ENCODE measurements around the gene SPATS2L.

SPATS2L gene

DNA sequence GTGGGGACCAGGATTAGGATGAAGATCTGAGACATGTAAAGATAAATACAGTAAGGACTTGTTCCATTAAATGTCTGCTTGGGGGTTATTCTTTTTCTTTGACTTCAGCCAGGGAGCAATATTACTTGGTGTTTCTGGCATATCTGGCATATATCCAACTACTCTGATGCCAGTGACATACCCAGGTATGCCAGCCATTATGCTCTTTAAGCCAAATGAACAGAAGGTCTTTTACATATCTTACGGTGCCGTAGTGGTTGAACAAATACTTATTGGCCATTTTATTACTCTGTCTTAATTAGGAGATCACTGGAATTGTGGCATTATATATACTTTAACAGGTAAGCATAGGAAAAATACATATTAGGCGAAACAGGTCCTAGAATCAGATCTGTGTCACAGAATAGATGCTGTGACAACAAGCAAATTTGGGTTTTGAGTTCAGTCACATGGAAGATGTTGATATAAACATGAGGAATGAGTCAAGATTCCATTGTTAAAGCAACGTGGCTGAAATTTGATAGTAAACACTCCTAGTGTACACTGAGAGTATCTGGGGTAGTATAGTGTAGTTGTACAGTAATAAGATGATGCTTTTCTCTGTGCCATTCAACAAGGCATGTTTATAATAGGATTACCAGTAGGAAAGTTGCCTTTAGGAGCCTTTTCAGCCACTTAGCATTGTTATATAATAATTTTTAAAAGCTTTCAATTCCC is 140.8 kb downstream of the SPATS2L start:
- TF ChIP-seq FOXM1 (IDR thresholded peaks at IDR 0.05; ENCODE audit: borderline replicate concordance, low read depth) = no peak
- no peak for TF ChIP-seq ZBTB7A (IDR thresholded peaks at IDR 0.05; ENCODE audit: low read depth)
- no peak for TF ChIP-seq TCF12 (IDR thresholded peaks at IDR 0.05; ENCODE audit: low read depth)
- TF ChIP-seq RAD21 (IDR thresholded peaks at IDR 0.05; ENCODE audit: low read depth) = no peak
- TF ChIP-seq CREB1 (IDR thresholded peaks at IDR 0.05; ENCODE audit: low read depth) = no peak
- no peak for TF ChIP-seq EGR1 (IDR thresholded peaks at IDR 0.05)
- TF ChIP-seq, protein P1, sequence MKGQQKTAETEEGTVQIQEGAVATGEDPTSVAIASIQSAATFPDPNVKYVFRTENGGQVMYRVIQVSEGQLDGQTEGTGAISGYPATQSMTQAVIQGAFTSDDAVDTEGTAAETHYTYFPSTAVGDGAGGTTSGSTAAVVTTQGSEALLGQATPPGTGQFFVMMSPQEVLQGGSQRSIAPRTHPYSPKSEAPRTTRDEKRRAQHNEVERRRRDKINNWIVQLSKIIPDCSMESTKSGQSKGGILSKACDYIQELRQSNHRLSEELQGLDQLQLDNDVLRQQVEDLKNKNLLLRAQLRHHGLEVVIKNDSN (IDR thresholded peaks at IDR 0.05) = no peak
- TF ChIP-seq YY1 (IDR thresholded peaks at IDR 0.05; ENCODE audit: low read depth) = no peak
- TF ChIP-seq, protein P2, sequence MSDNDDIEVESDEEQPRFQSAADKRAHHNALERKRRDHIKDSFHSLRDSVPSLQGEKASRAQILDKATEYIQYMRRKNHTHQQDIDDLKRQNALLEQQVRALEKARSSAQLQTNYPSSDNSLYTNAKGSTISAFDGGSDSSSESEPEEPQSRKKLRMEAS (IDR thresholded peaks at IDR 0.05) = no peak
- no peak for TF ChIP-seq TAF1 (IDR thresholded peaks at IDR 0.05; ENCODE audit: low read depth)
- TF ChIP-seq CEBPB (IDR thresholded peaks at IDR 0.05) = no peak
- TF ChIP-seq REST (IDR thresholded peaks at IDR 0.05; ENCODE audit: low read depth) = no peak
- TF ChIP-seq NFIC (IDR thresholded peaks at IDR 0.05) = no peak
- no peak for TF ChIP-seq TEAD4 (IDR thresholded peaks at IDR 0.05)
- TF ChIP-seq EP300 (IDR thresholded peaks at IDR 0.05; ENCODE audit: borderline replicate concordance) = no peak

GRCh38 chr2:200448455-200448854 is 142.0 kb downstream of the SPATS2L start:
- TF ChIP-seq, protein P1 (IDR thresholded peaks at IDR 0.05) = no peak

DNA sequence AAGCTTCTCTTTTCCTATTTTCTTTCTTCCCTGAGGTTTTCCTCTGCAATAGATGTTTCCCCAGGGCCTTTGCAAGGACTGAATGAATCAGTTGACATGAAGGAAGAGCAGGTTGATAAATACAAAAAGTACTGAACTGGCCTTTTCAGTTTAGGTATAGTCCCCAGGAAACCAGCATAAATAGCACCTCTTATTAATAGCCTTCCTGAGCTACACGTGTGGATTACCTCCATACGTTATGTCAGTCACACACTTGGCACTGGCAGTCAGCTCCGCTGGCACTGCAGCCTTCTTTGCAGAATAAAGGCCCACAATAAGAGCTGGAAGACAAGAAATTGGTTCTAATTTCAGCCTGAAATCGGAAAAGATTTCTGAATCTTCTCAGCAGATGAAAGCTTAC is 142.7 kb downstream of the SPATS2L start:
- TF ChIP-seq EP300 (IDR thresholded peaks at IDR 0.05; ENCODE audit: borderline replicate concordance) = no peak
- TF ChIP-seq, protein P1 (IDR thresholded peaks at IDR 0.05) = no peak
- TF ChIP-seq CREB1 (IDR thresholded peaks at IDR 0.05; ENCODE audit: low read depth) = no peak
- TF ChIP-seq ZBTB7A (IDR thresholded peaks at IDR 0.05; ENCODE audit: low read depth) = no peak
- no peak for TF ChIP-seq YY1 (IDR thresholded peaks at IDR 0.05; ENCODE audit: low read depth)
- TF ChIP-seq NFIC (IDR thresholded peaks at IDR 0.05) = no peak
- TF ChIP-seq EGR1 (IDR thresholded peaks at IDR 0.05) = no peak
- TF ChIP-seq TCF12 (IDR thresholded peaks at IDR 0.05; ENCODE audit: low read depth) = no peak
- no peak for TF ChIP-seq CEBPB (IDR thresholded peaks at IDR 0.05)
- no peak for TF ChIP-seq TAF1 (IDR thresholded peaks at IDR 0.05; ENCODE audit: low read depth)
- TF ChIP-seq, protein P2 (IDR thresholded peaks at IDR 0.05) = no peak
- TF ChIP-seq RAD21 (IDR thresholded peaks at IDR 0.05; ENCODE audit: low read depth) = no peak
- TF ChIP-seq FOXM1 (IDR thresholded peaks at IDR 0.05; ENCODE audit: borderline replicate concordance, low read depth) = no peak
- TF ChIP-seq REST (IDR thresholded peaks at IDR 0.05; ENCODE audit: low read depth) = no peak
- no peak for TF ChIP-seq TEAD4 (IDR thresholded peaks at IDR 0.05)

- no peak for TF ChIP-seq TEAD4 (IDR thresholded peaks at IDR 0.05)
- no peak for TF ChIP-seq CEBPB (IDR thresholded peaks at IDR 0.05)
- TF ChIP-seq RAD21 (IDR thresholded peaks at IDR 0.05; ENCODE audit: low read depth) = no peak
- TF ChIP-seq TCF12 (IDR thresholded peaks at IDR 0.05; ENCODE audit: low read depth) = no peak
- TF ChIP-seq, protein P1 (IDR thresholded peaks at IDR 0.05) = no peak
- TF ChIP-seq CREB1 (IDR thresholded peaks at IDR 0.05; ENCODE audit: low read depth) = no peak
- no peak for TF ChIP-seq YY1 (IDR thresholded peaks at IDR 0.05; ENCODE audit: low read depth)
- no peak for TF ChIP-seq REST (IDR thresholded peaks at IDR 0.05; ENCODE audit: low read depth)
- TF ChIP-seq FOXM1 (IDR thresholded peaks at IDR 0.05; ENCODE audit: borderline replicate concordance, low read depth) = no peak
- no peak for TF ChIP-seq NFIC (IDR thresholded peaks at IDR 0.05)
- no peak for TF ChIP-seq ZBTB7A (IDR thresholded peaks at IDR 0.05; ENCODE audit: low read depth)
Observed at GRCh38 chr2:200450288-200450687, 143.8 kb downstream of the SPATS2L start.

Measured in Ishikawa (cell line).